Urinary bladder (tissue), 4 donors: ENCODE results near the gene PILRA. TPM values are rescaled to one million over a fixed set of nuclear protein-coding genes. Genes with fewer than 3 reads are reported as not detected.

Experiments used
- DNase-seq: peaks from one replicate; pipeline ENCODE4 v3.0.0-alpha.2; 2015; ENCODE audit errors: extremely low spot score
- H3K27ac ChIP-seq: one replicate; pipeline ENCODE4 v1.5.1; 2013; ENCODE audit warnings: low read depth, mild to moderate bottlenecking, moderate library complexity
- H3K36me3 ChIP-seq: one replicate; pipeline ENCODE4 v1.6.1; 2013; ENCODE audit warnings: mild to moderate bottlenecking, moderate library complexity; ENCODE audit not compliant: insufficient read depth
- H3K4me1 ChIP-seq: one replicate; pipeline ENCODE4 v1.6.1; 2013; ENCODE audit warnings: mild to moderate bottlenecking, moderate library complexity; ENCODE audit not compliant: insufficient read depth
- H3K4me3 ChIP-seq: one replicate; pipeline ENCODE4 v1.5.1; 2013; ENCODE audit warnings: low read depth, low read length
- WGBS: extraction: QIAGEN DNeasy Blood & Tissue Kit; methylation state at CpG from one replicate; pipeline ENCODE4 v1.1.7; 2013; 5-methylcytosine and 5-hydroxymethylcytosine counted together
- polyA plus RNA-seq: library from polyadenylated mRNA; stranded (reverse); fragments of 200-250 nt; gene quantifications from one replicate; pipeline ENCODE4 v1.2.3, GENCODE V29; 2013
- total RNA-seq: library from RNA; depleted of rRNA; stranded (reverse); fragments of >200 nt; gene quantifications from one replicate; pipeline ENCODE4 v1.2.3, GENCODE V29; 2014
- donor health status: healthy with polysubstance abuse.
- donor health status: healthy.

The PILRA gene
- total and polyA plus RNA-seq, 2 donors, result 2.2 to 27.8 TPM

DNA sequence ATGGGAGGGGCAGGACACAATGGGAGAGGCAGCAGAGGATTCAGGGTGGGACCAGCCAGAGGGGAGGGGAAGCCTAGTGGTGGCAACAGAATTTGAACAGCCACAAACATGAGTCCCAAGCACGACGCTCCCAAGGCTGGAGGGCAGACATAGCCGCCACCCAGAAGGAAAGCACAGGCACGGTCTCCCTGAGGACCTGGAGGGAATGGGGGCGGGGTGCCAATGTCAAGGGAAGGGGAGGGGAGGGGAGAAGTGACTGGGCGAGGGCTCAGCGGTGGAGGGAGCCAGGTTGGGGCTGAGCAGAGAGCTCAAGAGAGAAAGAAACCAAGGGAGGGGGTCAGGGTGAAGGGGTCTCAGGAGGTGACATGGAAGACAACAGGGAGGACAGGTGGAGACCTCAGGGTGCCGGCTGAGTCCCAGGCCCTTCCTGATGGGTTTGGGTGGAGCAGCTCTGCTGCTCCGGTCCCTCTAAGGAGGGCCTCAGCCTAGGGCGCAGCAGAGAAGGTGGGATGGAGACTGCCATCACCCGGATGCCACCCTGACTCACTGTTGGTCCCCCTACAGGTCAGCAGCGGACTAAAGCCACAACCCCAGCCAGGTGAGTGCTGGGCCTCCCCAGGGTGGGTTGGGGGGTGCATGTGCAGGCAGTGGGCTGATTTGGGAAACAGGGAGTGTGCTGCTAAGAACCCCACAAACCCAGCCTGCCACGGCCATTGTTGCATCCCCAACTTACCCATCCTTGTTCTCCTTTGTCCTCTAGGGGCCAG lies 24.2 kb downstream of the PILRA start:
- no peak overlapping the region for H3K4me3 ChIP-seq
- H3K4me1 ChIP-seq, result no peaks in the 10 kb centered on the region
- 53% methylated on average over 13 of the region's 13 CpGs for WGBS
- no peak for DNase-seq
- no peak overlapping the region for H3K27ac ChIP-seq
- H3K36me3 ChIP-seq, result no peaks in the 10 kb centered on the region

DNA sequence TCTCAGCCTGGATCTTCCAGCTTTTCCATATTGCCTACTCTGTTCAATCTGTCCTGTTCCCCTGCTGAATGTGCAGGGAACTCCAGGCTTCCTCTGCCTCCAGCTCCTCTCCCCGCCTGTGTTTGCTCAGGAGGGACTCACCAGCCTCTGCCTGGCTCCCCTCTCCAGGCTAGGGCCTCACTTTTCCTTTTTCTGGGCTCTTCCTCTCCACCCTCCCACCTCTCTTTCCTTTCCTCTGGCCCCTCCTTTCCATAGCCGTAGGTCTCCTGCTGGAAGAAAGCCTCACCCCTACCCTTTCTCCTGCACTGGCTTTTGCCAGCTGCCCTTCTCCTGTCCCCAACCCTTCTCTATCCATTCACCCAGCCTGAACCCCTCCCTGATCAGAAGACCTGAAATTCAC lies 25.0 kb downstream of the PILRA start:
- DNase-seq, result no peak
- Histone ChIP-seq H3K27ac (no peak overlapping the region), H3K4me3 (no peak overlapping the region), H3K4me1 (no peaks in the 10 kb centered on the region), H3K36me3 (no peaks in the 10 kb centered on the region)
- WGBS, result 38% methylated on average over 2 of the region's 2 CpGs

DNA sequence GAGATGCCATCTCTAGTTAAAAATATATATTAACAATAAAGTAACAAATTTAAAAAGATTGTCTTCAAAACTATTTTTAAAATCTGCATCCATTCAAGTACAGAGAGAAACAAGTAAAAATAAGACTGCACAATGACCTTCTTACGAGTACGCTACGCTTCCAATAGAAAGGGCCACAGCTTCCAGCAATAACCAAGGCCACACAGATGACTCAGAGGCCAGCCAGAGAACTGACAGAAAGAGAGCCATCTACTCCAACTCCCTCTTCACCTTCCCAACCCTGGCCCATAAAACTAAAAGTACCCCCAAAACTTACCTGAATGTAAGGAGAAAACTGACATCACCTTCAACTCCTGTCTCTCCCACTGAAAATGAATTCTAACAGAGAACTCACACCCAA lies 26.8 kb downstream of the PILRA start:
- Histone ChIP-seq H3K36me3 (no peaks in the 10 kb centered on the region), H3K4me1 (no peaks in the 10 kb centered on the region), H3K4me3 (no peak overlapping the region), H3K27ac (no peak overlapping the region)
- WGBS, result 98% methylated on average over 3 of the region's 3 CpGs
- no peak for DNase-seq

DNA sequence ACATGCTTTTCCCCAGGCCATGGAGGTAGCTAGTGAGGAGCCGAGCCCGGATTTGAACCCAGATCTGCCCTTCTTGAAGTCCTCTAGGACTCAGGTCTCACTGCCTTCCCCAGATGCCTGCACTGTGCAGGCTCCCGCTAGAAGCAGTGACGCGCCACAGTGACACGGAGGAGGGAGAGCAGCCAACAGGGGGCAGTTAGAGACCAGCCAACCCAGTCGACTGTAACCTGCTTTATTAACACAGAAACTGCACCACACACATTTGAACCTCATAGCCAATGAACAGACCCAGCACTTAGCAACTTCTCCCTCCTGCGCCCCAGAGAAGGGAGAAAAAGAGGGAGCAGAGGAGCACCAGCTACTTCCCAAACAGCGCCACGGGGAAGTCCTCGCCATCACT lies 27.4 kb downstream of the PILRA start:
- no peaks in the 10 kb centered on the region for H3K4me1 ChIP-seq
- no peaks in the 10 kb centered on the region for H3K36me3 ChIP-seq
- 76% methylated on average over 11 of the region's 11 CpGs for WGBS
- H3K4me3 ChIP-seq, result no peak overlapping the region
- DNase-seq, result no peak
- no peak overlapping the region for H3K27ac ChIP-seq

DNA sequence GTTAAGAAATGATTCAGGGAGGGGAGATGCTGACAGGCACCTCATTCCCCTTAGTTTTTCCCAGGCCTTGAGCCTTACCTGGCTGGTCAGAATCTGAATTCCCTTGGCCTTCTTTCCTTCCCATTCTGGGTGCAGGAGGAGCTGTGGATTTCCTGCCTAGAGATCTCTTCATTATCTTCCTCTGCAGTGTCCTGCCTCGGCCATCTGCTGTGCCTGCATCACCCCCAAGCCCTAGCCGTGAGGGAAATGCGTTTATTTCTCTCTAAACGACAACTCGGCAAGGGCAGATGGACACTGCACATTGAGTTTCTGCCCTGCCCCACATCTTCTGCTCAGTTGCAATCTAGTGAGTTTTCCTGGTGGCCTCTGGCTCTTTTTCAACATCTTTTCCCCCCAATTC lies 28.5 kb downstream of the PILRA start:
- WGBS, result 66% methylated on average over 5 of the region's 5 CpGs
- H3K4me1 ChIP-seq, result no peaks in the 10 kb centered on the region
- DNase-seq, result no peak

DNA sequence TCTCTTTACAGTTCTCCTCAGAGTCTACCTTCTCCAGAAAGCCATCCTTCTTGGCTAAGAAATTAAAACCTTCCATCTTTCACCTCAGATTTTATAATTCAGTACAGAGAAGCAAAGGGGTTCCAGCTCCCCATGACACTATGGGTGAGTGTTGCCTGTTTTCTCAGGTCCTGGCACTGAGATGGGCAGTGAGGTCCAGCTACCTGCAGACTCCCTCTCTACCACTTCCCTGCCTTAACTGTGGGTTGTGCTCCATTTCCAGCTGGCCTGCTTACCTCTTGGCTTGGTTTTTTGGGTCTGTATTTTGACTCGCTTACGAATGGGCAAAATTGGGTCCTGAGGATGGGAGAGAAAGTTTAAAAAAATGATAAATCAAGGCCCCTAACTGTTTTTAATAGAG lies 29.0 kb downstream of the PILRA start:
- Histone ChIP-seq H3K27ac (no peak overlapping the region), H3K36me3 (no peaks in the 10 kb centered on the region), H3K4me1 (no peaks in the 10 kb centered on the region), H3K4me3 (no peak overlapping the region)
- DNase-seq, result no peak
- 96% methylated on average over 2 of the region's 2 CpGs for WGBS

More for the DNA sequence above, 28.5 kb downstream of the PILRA start:
- Histone ChIP-seq H3K4me3 (no peak overlapping the region), H3K36me3 (no peaks in the 10 kb centered on the region), H3K27ac (no peak overlapping the region)

DNA sequence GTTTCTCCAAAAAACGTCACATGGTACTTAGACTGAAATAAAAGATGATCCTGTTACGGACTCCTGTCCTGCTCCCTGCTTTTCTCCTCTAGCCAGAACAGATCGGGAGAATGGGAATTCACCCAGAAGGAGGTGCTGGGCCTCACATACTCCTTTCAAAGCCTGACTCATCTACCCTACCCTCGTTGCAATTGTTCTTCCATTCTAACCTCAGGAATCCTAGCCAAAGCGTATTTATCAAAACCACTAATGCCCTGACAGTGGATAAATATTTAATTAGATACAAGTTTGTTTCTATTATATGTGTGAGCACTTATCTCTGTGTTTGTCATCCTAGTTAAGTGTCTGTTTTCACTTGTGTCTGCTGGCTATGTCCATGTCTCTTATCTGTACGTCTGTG lies 33.5 kb downstream of the PILRA start:
- 59% methylated on average over 6 of the region's 6 CpGs for WGBS
- no peaks in the 10 kb centered on the region for H3K4me1 ChIP-seq
- no peak overlapping the region for H3K4me3 ChIP-seq
- H3K36me3 ChIP-seq, result no peaks in the 10 kb centered on the region
- DNase-seq, result no peak
- H3K27ac ChIP-seq, result no peak overlapping the region

DNA sequence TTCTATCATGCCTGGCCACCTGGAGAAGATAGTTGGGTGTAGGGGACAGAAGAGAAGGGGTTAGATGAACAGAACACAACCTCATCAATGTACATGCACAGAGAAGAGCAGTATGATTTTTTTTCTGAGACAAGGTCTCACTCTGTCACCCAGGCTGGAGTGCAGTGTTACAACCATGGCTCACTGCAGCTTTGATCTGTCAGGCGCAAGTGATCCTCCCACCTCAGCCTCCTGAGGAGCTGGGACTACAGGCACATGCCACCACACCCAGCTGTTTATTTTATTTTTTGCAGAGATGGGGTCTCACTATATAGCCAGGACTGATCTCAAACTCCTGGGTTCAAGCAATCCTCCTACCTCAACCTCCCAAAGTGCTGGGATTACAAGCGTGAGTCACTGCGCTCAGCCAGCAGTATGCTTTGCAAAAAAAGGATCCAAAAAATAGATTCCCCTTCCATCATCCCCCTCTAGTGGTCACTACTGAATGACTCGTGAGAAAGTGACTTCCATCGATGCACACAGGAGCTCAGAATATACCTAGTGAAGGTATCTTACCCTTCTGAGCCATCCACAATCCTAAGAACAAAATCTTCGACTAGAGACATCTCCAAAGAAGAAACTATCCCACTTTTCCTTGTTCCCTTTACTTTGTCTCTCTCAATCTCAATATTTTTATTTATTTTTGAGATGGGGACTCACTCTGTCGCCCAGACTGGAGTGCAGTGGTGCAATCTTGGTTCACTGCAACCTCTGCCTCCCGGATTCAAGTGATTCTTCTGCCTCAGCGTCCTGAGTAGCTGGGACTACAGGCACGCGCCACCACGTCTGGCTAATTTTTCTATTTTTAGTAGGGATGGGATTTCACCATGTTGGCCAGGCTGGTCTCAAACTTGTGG lies 34.2 kb downstream of the PILRA start:
- no peak overlapping the region for H3K27ac ChIP-seq
- H3K4me1 ChIP-seq, result no peaks in the 10 kb centered on the region
- 50% methylated on average over 12 of the region's 12 CpGs for WGBS
- H3K36me3 ChIP-seq, result no peaks in the 10 kb centered on the region
- no peak for DNase-seq
- no peak overlapping the region for H3K4me3 ChIP-seq

DNA sequence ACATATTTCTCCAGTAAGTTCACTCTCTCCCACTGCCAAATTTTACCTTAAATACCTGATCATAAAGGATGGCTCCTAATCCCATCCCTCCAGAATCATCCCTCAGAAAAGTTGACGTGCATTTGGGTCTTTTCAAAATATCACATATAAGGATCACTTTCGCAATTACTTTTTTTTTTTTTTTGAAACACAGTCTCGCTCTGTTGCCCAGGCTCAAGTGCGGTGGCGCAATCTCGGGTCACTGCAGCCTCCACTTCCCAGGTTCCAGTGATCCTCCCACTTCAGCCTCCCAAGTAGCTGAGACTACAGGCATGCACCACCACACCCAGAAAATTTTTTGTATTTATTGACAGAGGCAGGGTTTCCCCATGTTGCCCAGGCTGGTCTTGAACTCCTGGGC lies 37.8 kb downstream of the PILRA start:
- WGBS, result 96% methylated on average over 6 of the region's 6 CpGs
- Histone ChIP-seq H3K4me1 (no peaks in the 10 kb centered on the region), H3K4me3 (no peak overlapping the region), H3K27ac (no peak overlapping the region), H3K36me3 (no peaks in the 10 kb centered on the region)
- no peak for DNase-seq

DNA sequence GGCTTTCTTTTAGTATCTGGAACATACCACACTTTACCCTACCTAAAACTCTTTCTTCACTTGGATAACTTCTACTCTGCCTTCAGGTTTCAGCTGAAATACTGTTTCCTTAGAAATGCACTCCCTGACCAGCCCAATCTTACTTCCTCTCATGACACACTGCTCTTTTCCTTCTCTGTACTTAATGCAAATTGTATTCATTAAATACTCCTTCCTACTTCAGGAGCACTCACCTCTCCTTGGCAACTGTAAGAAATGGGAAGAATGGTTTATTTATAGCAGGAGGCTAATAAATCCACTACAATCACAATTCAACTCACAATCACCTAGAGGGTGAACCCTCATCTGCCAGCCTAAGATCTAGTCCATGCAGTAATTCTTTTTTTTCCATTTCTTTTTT lies 40.1 kb downstream of the PILRA start:
- H3K27ac ChIP-seq, result no peak overlapping the region
- no peak for DNase-seq
- no peak overlapping the region for H3K4me3 ChIP-seq

DNA sequence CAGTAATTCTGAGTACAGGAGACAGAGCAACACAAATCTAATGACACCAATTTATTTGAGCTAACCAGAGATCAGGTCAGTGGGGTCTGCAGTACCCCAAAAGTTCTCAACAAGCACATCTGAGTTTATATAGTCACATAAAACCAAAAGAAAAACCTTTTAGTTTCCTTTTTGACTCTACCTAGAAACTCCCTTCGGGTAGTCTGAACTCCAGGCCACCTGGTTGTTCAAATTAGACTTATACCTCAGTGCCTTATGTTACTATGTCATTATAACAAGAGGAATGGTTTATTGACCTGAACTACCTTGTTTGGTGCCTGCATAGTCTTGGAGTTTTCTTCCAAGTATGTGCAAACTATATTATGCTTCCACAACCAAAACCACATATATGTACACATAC lies 40.6 kb downstream of the PILRA start:
- no peak overlapping the region for H3K27ac ChIP-seq
- H3K36me3 ChIP-seq, result no peaks in the 10 kb centered on the region
- WGBS, result 90% methylated on average over 1 of the region's 1 CpG
- no peak for DNase-seq
- no peak overlapping the region for H3K4me3 ChIP-seq
- H3K4me1 ChIP-seq, result no peaks in the 10 kb centered on the region

More for the DNA sequence above, 40.1 kb downstream of the PILRA start:
- Histone ChIP-seq H3K36me3 (no peaks in the 10 kb centered on the region), H3K4me1 (no peaks in the 10 kb centered on the region)

DNA sequence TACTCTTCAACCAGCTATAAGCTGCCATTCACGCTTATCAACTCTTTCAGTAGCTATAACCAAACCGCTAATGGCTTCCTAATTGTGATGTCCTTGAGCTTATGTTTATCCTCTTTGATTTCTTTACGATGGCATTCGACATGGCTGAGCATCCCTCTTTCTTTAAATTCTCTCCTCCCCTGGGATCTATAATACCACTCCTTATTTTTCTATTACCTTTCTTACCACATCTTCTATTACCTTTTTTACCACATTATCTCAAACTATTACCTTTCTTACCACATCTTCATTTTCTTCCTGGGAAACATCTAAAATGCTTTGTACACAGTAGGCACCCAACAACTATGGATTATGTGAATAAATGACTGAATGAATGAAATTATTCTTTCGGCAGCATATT lies 42.2 kb downstream of the PILRA start:
- Histone ChIP-seq H3K36me3 (no peaks in the 10 kb centered on the region), H3K27ac (no peak overlapping the region), H3K4me3 (no peak overlapping the region), H3K4me1 (no peaks in the 10 kb centered on the region)
- no peak for DNase-seq
- 83% methylated on average over 5 of the region's 5 CpGs for WGBS

DNA sequence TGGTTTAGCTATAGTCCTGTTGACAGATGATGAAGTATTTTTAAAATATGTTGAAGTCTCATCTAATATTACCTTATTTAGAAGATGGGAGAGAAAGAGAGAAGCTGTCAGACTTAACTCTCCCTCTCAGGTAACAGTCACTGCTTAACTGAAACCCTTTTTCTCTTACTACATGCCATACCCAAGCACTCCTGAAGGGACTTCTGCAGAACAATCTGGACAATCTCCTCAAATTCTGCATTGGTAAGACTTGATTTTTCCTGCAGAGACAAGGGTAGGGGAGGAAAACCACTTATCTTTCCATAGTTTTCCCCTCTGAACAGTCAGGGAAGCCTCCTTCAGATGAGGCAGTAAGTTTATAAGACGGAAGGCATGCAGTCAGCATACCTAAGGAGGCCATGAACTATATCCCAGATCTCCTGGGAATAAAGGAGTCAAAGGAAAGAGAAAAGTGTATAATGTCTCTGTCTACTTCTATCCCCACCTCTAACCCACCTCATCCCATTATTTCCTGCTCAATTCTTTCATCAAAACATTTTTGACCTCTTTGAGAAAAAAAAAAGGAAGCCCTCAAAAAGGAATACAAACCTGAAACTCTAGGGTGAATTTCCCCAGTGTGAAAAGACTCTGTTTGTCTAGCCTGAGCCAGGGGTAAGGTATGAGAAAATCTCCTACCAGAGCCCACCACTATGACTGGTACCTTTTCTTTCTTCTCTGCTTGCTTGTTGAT lies 45.8 kb downstream of the PILRA start:
- no peaks in the 10 kb centered on the region for H3K36me3 ChIP-seq
- H3K4me1 ChIP-seq, result no peaks in the 10 kb centered on the region
- no peak for DNase-seq
- 73% methylated on average over 1 of the region's 1 CpG for WGBS
- H3K4me3 ChIP-seq, result no peak overlapping the region
- H3K27ac ChIP-seq, result no peak overlapping the region
